ENCODE measurements around the gene WDR93.

DNA sequence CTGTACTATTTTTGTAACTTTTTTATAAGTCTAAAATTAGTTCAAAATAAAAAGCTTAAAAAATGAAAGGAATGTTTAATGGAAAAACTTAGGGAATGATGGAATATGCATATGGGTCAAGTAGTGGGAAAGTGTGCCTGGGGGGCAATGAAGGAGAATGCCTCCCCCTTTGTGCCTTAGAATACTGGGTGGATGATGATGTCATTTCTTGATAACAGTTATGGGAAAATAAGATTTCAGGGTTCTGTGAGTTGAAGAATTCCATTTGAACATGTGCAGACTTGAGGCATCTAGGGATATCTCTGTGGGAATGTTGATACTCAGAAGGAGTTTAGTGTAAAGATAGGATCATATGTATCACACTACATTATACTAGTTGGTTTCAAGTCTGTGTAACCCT lies 13.8 kb downstream of the WDR93 start:
- TF ChIP-seq, protein P1, sequence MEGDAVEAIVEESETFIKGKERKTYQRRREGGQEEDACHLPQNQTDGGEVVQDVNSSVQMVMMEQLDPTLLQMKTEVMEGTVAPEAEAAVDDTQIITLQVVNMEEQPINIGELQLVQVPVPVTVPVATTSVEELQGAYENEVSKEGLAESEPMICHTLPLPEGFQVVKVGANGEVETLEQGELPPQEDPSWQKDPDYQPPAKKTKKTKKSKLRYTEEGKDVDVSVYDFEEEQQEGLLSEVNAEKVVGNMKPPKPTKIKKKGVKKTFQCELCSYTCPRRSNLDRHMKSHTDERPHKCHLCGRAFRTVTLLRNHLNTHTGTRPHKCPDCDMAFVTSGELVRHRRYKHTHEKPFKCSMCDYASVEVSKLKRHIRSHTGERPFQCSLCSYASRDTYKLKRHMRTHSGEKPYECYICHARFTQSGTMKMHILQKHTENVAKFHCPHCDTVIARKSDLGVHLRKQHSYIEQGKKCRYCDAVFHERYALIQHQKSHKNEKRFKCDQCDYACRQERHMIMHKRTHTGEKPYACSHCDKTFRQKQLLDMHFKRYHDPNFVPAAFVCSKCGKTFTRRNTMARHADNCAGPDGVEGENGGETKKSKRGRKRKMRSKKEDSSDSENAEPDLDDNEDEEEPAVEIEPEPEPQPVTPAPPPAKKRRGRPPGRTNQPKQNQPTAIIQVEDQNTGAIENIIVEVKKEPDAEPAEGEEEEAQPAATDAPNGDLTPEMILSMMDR (IDR thresholded peaks at IDR 0.05): no peak
- TF ChIP-seq POLR2A (IDR thresholded peaks at IDR 0.05): no peak

Data from uterus (tissue), 2 donors.